ENCODE results near the gene FAM228B.

DNA sequence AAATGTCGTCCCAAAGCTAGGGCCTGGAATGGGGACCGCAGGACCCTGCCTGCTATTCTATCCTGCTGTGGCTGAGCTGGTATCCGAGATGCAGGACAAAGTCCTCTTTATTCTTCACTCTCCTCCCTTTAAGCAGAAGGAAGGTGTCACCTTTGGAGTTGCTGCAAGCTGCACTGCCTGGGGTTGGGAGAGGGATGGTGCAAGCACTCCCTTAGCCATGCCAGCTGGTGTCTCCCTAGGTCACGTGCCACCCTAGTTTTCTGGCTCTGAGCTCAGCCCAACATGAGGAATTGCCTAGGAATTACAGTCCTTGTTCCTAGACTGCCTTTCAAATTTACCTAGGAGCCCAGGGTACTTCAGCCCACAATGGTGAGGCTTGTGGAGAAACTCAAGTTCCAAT, 30.2 kb downstream of the FAM228B start:
- TF ChIP-seq, protein P1, sequence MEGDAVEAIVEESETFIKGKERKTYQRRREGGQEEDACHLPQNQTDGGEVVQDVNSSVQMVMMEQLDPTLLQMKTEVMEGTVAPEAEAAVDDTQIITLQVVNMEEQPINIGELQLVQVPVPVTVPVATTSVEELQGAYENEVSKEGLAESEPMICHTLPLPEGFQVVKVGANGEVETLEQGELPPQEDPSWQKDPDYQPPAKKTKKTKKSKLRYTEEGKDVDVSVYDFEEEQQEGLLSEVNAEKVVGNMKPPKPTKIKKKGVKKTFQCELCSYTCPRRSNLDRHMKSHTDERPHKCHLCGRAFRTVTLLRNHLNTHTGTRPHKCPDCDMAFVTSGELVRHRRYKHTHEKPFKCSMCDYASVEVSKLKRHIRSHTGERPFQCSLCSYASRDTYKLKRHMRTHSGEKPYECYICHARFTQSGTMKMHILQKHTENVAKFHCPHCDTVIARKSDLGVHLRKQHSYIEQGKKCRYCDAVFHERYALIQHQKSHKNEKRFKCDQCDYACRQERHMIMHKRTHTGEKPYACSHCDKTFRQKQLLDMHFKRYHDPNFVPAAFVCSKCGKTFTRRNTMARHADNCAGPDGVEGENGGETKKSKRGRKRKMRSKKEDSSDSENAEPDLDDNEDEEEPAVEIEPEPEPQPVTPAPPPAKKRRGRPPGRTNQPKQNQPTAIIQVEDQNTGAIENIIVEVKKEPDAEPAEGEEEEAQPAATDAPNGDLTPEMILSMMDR (conservative IDR thresholded peaks at IDR 0.05; ENCODE audit: low read length) = no peak
- TF ChIP-seq EZH2phosphoT487 (IDR thresholded peaks at IDR 0.05; ENCODE audit: borderline replicate concordance, low read depth, low read length) = no peak

Measured in OCI-LY7 (cell line).